ENCODE measurements around the gene HDDC2.

DNA sequence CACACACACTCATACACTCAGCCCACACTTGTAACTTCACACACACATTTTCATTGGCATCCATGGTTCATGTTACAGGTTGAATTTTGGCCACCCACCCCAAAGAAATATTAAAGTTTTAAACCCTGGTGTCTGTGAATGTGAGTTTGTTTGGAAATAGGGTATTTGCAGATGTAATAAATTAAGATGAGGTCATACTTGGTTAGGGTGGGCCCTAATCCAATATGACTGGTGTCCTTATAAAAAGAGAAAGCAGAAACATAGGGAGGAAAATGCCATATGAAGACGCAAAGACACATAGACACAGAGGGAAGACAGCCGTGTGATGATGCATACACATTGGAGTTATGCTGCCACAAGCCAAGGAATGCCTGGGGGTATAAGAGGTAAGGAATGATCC, 39.7 kb upstream of the HDDC2 start:
- TF ChIP-seq, protein P1, sequence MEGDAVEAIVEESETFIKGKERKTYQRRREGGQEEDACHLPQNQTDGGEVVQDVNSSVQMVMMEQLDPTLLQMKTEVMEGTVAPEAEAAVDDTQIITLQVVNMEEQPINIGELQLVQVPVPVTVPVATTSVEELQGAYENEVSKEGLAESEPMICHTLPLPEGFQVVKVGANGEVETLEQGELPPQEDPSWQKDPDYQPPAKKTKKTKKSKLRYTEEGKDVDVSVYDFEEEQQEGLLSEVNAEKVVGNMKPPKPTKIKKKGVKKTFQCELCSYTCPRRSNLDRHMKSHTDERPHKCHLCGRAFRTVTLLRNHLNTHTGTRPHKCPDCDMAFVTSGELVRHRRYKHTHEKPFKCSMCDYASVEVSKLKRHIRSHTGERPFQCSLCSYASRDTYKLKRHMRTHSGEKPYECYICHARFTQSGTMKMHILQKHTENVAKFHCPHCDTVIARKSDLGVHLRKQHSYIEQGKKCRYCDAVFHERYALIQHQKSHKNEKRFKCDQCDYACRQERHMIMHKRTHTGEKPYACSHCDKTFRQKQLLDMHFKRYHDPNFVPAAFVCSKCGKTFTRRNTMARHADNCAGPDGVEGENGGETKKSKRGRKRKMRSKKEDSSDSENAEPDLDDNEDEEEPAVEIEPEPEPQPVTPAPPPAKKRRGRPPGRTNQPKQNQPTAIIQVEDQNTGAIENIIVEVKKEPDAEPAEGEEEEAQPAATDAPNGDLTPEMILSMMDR (IDR thresholded peaks at IDR 0.05; ENCODE audit: insufficient read depth, low read length, poor library complexity, severe bottlenecking), result no peak
- TF ChIP-seq EZH2phosphoT487 (conservative IDR thresholded peaks at IDR 0.05; ENCODE audit: low read length), result no peak

Data from SU-DHL-6 (cell line).